GM19395 (cell line): ENCODE data around the gene PRR15L.
"Not testable (repeated sequence)": the region's sequence is repeated elsewhere in the genome, so short reads cannot be mapped to it uniquely, and the experiment has no call there.

Source experiments
- ATAC-seq: cut with Tn5 transposase; IDR thresholded peaks from one replicate; pipeline ENCODE4 v1.9.1; 2021; ENCODE audit warnings: mild to moderate bottlenecking, moderate library complexity; ENCODE audit not compliant: unreplicated experiment

Gene PRR15L

DNA sequence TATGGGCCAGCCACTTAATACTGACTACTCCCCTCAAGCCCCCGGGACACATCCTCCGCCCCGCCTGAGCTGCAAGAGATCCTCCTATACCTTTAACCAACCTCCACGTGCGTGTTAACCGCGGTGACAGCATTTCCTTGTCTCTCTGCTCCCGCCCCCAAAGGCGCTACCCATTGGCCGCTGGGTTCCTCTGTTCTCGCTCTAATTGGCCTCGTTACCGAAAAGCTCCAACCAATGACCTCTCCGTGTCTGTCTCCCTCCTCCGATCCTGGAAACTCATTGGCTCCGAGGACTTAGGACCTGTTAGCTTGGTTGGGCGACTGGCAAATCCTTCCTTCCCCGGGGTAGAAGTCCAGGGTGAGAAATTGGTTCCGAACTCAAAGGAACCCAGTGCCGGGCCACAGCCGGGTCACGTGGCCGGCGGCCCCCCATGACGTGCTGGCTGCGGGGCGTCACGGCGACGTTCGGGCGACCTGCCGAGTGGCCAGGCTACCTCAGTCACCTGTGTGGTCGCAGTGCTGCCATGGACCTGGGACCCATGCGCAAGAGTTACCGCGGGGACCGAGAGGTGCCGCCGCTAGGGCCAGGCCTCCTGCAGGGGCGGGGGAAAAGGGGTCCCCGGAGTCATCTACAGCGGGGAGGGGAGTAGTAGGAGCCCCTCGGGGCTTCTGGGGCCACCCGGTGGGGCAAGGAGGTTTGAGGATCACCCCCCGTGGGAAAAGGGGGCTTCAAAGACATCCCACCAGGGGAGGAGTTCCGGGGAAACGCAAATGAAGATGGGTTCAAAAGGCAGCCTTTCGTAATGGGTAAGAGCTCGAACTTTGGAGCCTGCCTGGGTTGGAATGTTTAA is 16.2 kb downstream of the PRR15L start, which contains the start of gene PNPO:
Gene PNPO (plus strand): TSS at position 326 of the 850 bp plus-strand sequence. CDS start 105 bp downstream, at position 431.
- peak; percentile 92 for ATAC-seq

DNA sequence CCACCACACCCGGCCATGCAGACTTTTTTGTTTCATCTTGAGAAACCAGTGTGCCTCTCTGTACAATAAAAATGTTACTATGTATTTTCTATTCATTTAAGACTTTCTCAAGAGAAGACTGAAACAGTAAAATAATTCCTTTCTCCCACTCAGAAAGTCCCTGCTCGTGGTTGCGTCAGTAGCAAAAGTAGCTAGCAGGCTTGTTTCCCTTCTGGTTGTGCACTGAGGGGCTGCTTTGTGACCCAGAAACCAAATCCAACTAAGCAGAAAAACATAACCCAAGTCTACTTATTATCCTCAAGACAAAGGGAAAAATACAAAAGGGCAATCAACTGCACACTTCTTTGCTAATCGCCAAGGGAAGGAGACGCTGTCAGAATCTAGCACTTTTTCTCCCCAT is 19.7 kb downstream of the PRR15L start:
- no peak for ATAC-seq

DNA sequence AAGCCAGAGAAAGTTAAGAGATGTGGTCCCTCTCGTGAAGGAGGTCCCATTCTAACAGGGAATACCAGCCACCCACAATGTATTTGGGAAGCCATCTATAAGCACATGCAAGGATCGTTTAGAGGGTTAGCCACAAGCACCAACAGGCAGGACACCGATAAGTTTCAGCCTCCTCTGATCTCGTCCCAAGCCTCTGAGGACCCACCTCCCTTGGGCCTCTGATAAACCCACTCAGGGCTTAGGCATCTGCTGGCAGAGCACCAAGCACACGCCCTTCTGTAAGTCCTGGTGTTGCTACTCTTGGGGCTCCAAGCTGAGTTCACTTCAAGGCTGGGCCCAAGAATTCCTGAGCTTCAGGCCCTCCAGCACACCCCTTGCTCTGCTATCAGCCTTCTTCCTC is 21.7 kb downstream of the PRR15L start:
- ATAC-seq = no peak

DNA sequence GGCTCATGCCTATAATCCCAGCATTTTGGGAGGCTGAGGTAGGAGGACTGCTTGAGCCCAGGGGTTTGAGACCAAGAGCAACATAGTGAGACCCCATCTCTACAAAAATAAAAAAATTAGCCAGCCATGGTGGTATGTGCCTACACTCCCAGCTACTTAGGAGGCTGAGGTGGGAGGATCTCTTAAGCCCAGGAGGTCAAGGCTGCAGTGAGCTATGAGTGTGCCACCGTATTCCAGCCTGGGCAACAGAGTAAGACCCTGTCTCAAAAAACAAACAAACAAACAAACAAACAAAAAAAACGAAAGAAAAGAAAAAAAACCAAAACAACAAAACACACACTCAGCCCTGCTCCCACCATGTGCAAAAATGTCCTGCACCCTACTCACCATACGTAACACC is 22.2 kb downstream of the PRR15L start:
- not testable (repeated sequence) for ATAC-seq

GRCh38 chr17:47934856-47935255 is 22.8 kb downstream of the PRR15L start:
- no peak for ATAC-seq

DNA sequence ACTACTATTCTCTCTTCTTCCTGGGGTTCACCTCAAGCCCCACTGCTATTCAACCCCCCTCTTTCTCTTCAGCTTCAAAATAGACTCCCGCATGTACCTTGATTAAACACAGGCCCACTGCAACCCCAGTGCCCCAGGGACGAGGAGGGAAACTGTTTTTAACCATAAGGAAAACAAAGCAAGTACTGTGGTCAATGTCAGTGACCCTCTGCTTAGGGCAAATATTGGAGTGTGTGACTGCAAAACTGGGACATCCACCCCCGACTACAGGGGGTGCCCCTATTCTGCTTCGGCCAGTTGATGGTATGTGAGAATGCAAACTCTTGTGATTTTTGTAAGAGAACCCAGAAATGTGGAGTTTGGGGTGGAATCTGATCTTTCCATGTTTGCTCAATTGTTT is 25.8 kb downstream of the PRR15L start:
- no peak for ATAC-seq

DNA sequence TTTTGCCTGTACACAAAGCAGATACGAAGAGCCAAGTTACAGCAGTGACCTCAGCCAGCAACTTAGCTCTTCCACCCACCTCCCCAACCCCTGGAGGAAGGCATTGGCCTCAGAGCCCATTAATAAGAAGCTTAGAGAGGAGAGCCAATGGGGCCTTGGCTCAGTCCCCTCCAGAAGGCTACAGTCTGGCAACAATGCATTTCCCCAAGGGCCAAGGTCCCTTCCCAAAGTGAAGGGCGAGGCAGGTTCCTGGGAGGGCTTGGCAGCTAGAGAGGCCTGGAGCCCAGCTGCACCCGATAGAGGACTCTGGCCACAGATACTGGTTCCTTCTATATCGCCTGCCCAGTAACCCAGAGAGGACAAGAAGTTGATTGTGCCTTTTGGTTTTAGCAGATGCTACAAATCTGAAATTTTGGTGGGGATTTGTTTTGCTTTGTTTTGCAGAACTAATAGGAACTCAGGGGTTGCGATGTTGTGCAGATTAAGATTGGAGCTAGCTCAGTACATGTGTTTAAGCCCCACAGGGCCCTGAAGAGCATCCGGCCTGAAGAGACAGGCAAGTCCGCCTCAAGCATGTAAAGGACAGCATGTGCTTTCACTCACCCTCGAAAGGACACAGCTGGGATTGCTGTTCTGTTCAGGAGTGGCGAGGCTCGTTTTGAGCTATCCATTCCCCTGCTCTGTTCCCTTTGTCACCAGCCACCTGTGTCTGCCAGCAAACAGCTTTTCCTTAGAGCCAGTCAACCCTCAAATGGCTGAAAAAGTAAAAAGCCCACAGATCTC is 28.3 kb downstream of the PRR15L start:
- no peak for ATAC-seq

DNA sequence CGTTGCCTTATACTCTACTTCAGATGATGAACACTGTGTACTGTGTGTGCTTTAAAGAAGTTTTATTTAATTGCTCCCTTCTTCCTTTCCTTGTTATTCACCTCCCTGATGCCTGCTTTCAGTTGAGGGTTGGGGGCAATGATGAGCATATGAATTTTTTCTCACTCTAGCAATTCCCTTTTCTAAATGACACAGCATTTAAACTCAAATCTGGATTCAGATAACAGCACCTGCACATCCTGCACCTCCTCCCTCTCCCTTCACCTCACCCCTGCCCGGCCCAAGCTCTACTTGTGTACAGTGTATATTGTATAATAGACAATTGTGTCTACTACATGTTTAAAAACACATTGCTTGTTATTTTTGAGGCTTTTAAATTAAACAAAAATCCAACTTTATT is 29.3 kb downstream of the PRR15L start:
- ATAC-seq = no peak

- ATAC-seq = no peak
Measured at GRCh38 chr17:47927821-47928400, 29.8 kb downstream of the PRR15L start.

DNA sequence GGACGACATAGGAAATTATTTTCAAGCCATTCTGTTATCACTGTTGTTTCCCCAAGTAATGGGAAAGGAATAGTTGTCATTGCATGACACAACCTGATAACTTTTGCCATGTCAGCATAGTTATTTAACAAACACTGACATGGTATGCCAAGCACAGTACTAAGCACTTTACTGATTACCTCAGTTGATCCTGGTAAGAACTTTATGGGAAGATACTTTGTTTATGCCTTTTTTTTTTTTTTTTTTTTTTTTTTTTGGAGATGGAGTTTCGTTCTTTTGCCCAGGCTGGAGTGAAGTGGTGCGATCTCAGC is 32.0 kb downstream of the PRR15L start:
- no peak for ATAC-seq

- no peak for ATAC-seq
Measured at GRCh38 chr17:47924785-47925677, 32.7 kb downstream of the PRR15L start.

- ATAC-seq = not testable (repeated sequence)
Measured at GRCh38 chr17:47919889-47920288, 37.8 kb downstream of the PRR15L start.

- no peak for ATAC-seq
Measured at GRCh38 chr17:47918991-47919390, 38.7 kb downstream of the PRR15L start.

GRCh38 chr17:47918006-47918405 is 39.7 kb downstream of the PRR15L start:
- no peak for ATAC-seq

DNA sequence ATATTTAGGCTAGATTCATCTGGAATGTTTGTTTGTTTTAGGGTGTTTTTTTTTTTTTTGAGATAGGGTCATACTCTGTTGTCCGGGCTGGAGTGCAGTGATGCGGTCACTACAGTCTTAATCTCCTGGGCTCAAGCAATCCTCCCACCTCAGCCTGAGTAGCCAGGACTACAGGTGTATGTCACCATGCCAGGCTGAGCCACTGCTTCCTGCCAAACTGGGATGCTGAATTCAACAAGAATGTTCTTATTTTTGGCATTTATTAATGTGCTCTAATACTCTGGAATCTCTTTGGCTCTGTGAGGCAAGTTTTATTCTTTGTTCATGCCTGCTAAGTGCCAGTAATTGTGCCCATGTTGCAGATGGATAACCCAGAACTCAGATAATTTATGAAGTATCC is 40.1 kb downstream of the PRR15L start:
- no peak for ATAC-seq

GRCh38 chr17:47916489-47917208 is 41.0 kb downstream of the PRR15L start:
- ATAC-seq = no peak

DNA sequence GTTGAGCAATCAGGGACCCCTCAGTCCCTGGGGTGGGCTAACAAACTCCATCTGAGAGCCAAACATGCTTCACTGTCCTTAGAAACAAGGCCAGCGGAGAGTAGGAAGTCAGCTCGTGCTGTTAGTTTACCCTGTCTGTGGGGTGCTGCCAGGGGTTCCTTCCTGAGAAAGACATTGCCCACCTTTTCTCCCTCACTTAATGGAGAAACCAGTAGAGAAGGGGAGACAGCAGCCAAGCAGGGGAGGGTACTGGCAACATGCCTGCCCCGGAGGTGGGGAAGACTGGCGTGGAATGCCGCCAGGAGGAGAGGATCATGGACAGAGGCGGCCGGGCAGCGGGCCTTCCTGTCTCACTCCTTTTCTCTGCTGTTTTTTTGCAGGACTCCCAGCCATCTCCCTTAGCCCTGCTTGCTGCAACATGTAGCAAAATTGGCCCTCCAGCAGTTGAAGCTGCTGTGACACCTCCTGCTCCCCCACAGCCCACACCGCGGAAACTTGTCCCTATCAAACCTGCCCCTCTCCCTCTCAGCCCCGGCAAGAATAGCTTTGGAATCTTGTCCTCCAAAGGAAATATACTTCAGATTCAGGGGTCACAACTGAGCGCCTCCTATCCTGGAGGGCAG is 41.8 kb downstream of the PRR15L start:
- no peak for ATAC-seq

DNA sequence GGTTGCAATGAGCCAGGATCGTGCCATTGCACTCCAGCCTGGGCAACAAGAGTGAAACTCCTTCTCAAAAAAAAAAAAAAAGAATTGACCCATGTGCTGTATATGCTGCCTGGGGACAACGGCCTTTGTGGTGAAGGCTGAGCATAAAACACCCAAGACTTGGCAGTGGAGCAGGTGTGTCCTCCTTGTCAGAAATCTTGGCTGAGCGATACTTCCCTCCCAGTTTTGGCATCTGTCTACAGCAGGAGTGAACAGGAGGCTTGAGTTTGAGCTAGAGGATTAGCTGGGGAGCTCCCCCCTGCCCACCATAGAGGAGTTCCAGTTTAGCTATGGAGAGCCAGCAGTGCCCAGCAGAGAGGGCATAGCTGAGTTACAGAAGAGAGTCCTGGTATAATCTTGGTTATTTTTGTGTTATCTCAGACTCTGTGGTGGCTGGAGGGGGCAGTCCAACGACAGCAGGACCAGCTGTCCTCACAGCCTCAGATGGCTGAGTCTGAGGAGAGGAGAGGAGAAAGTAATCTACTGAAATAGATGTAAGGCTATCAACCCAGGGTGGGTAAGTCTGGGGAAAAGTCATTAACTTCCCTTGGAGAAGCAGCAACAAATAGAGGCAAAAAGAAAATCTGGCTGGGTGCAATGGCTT is 43.3 kb downstream of the PRR15L start:
- ATAC-seq = no peak

DNA sequence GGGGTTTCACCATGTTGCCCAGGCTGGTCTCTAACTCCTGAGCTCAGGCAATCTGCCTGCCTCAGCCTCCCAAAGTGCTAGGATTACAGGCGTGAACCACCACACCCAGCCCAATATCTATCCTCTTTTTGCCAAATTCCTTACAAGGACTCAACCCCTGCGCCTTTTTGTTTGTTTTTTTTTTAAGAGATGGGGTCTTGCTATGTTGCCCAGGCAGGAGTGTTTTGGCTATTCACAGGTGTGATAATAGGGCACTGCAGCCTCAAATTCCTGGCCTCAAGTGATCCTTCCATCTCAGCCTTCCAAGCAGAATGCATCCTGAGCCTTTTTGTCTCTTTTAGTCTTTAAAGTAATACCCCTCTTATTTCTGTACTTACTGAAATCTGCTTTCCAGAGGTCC is 44.6 kb downstream of the PRR15L start:
- no peak for ATAC-seq
